SK-N-SH treated with all-trans-retinoic acid at 6 μM for 48 hours (cell line): ENCODE data around the gene SNX10.

Experiments used
- ARNTL ChIP-seq: fragments of 450-650 bp; formaldehyde crosslinking; IDR thresholded peaks from 2 replicates; pipeline ENCODE4 v1.5.0; 2020; ENCODE audit warnings: low read depth, mild to moderate bottlenecking, moderate library complexity, borderline replicate concordance
- BACH2 ChIP-seq: fragments of 250-450 bp; sonication (Bioruptor Pico); IDR thresholded peaks from 2 replicates; pipeline ENCODE4 v1.9.0; 2021; ENCODE audit warnings: mild to moderate bottlenecking, borderline replicate concordance
- CSDC2 ChIP-seq: fragments of 250-450 bp; sonication (Bioruptor Pico); IDR thresholded peaks from 2 replicates; pipeline ENCODE4 v1.5.0; 2020; ENCODE audit warnings: mild to moderate bottlenecking, moderate library complexity
- PATZ1 ChIP-seq: fragments of 250-450 bp; sonication (Bioruptor Pico); IDR thresholded peaks from 2 replicates; pipeline ENCODE4 v1.8.0; 2020; ENCODE audit warnings: mild to moderate bottlenecking, moderate library complexity, borderline replicate concordance
- PPARA ChIP-seq: fragments of 250-450 bp; sonication (Bioruptor Pico); IDR thresholded peaks from 2 replicates; pipeline ENCODE4 v1.5.0; 2020; ENCODE audit warnings: mild to moderate bottlenecking, borderline replicate concordance
- SNAI2 ChIP-seq: fragments of 250-450 bp; sonication (Bioruptor Pico); IDR thresholded peaks from 2 replicates; pipeline ENCODE4 v1.5.0; 2020; ENCODE audit warnings: mild to moderate bottlenecking, moderate library complexity
- ZC3H10 ChIP-seq: fragments of 250-450 bp; sonication (Bioruptor Pico); IDR thresholded peaks from 2 replicates; pipeline ENCODE4 v1.5.1; 2021; ENCODE audit warnings: mild to moderate bottlenecking, moderate library complexity
- ZFP3 ChIP-seq: fragments of 250-450 bp; sonication (Bioruptor Pico); IDR thresholded peaks from 2 replicates; pipeline ENCODE4 v1.5.0; 2020; ENCODE audit warnings: mild to moderate bottlenecking, moderate library complexity
- ZFP30 ChIP-seq: fragments of 450-650 bp; formaldehyde crosslinking; IDR thresholded peaks from 2 replicates; pipeline ENCODE4 v1.5.0; 2022; ENCODE audit warnings: mild to moderate bottlenecking, moderate library complexity
- TF ChIP-seq, protein P1 (sequence below): fragments of 250-450 bp; sonication (Bioruptor Pico); IDR thresholded peaks from 2 replicates; pipeline ENCODE4 v1.5.1; 2020; ENCODE audit warnings: low read depth, mild to moderate bottlenecking, moderate library complexity
- TF ChIP-seq, protein P2 (sequence below): fragments of 250-450 bp; sonication (Bioruptor Pico); IDR thresholded peaks from 2 replicates; pipeline ENCODE4 v1.8.0; 2021; ENCODE audit warnings: low read depth, mild to moderate bottlenecking, moderate library complexity, borderline replicate concordance

DNA sequence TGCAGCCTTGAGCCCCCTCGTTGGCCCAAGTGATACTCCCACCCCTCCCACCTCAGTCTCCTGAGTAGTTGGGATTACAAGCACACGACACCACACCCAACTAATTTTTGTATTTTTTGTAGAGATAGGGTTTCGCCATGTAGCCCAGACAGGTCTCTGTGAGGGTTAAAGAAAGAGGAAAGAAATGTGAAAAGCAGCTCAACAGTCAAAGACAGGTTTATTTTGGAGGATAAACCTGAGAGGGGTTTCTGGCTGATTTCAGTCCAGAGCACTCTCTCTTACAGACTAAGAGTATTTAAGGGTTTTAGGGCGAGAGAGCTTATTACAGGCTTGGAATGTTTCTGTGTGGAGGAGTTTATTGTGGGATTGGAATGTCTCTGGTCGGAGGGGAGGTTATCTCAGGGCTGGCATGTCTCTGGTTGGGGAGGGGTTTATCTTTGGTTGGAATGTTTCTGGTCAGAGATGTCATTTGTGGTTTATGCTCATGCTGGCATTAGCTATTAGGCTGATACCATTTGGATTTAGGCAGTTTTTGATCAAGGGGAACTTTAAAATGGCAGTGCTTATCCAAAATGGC is 26.1 kb upstream of the SNX10 start:
- TF ChIP-seq PPARA (no peak), CSDC2 (CRISPR knock-in tag) (no peak), PATZ1 (CRISPR knock-in tag) (no peak), ZFP3 (no peak), ZC3H10 (CRISPR knock-in tag) (no peak), BACH2 (CRISPR knock-in tag) (no peak), ARNTL (CRISPR knock-in tag) (no peak), SNAI2 (no peak), ZFP30 (no peak)
- TF ChIP-seq, protein P1, sequence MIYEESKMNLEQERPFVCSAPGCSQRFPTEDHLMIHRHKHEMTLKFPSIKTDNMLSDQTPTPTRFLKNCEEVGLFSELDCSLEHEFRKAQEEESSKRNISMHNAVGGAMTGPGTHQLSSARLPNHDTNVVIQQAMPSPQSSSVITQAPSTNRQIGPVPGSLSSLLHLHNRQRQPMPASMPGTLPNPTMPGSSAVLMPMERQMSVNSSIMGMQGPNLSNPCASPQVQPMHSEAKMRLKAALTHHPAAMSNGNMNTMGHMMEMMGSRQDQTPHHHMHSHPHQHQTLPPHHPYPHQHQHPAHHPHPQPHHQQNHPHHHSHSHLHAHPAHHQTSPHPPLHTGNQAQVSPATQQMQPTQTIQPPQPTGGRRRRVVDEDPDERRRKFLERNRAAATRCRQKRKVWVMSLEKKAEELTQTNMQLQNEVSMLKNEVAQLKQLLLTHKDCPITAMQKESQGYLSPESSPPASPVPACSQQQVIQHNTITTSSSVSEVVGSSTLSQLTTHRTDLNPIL (CRISPR knock-in tag): no peak
- TF ChIP-seq, protein P2, sequence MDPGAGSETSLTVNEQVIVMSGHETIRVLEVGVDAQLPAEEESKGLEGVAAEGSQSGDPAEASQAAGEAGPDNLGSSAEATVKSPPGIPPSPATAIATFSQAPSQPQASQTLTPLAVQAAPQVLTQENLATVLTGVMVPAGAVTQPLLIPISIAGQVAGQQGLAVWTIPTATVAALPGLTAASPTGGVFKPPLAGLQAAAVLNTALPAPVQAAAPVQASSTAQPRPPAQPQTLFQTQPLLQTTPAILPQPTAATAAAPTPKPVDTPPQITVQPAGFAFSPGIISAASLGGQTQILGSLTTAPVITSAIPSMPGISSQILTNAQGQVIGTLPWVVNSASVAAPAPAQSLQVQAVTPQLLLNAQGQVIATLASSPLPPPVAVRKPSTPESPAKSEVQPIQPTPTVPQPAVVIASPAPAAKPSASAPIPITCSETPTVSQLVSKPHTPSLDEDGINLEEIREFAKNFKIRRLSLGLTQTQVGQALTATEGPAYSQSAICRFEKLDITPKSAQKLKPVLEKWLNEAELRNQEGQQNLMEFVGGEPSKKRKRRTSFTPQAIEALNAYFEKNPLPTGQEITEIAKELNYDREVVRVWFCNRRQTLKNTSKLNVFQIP (CRISPR knock-in tag): no peak
